Mesenchymal stem cell (in vitro differentiated cells and primary cell): ENCODE results near the gene SUB1.

Experiments
- DNase-seq: peaks from one replicate; pipeline ENCODE4 v3.0.0-alpha.2; 2013
- H2AFZ ChIP-seq: one replicate; pipeline ENCODE4 v1.6.1; 2013; ENCODE audit warnings: low read depth, mild to moderate bottlenecking, control low read depth, inconsistent platforms, low read length, moderate library complexity
- H2AK5ac ChIP-seq: 2 replicates; pipeline ENCODE4 v1.6.1; 2013; ENCODE audit warnings: low read length, moderate library complexity, mild to moderate bottlenecking, inconsistent platforms; ENCODE audit not compliant: severe bottlenecking
- H2BK120ac ChIP-seq: one replicate; pipeline ENCODE4 v1.6.1; 2013; ENCODE audit warnings: low read depth, mild to moderate bottlenecking, inconsistent platforms, low read length, moderate library complexity
- H2BK12ac ChIP-seq, 2 experiments: one replicate each; pipeline ENCODE4 v1.6.1; 2013; ENCODE audit warnings: inconsistent platforms in 2 of 2, low read length in 2 of 2, mild to moderate bottlenecking in 2 of 2, moderate library complexity in 2 of 2, control low read depth in 1 of 2
- H2BK15ac ChIP-seq: one replicate; pipeline ENCODE4 v1.6.1; 2013; ENCODE audit warnings: mild to moderate bottlenecking, low read depth, inconsistent platforms; ENCODE audit not compliant: poor library complexity, severe bottlenecking
- H2BK5ac ChIP-seq: 2 replicates; pipeline ENCODE4 v1.6.1; 2013; ENCODE audit warnings: low read depth, mild to moderate bottlenecking, low read length, control low read depth, inconsistent platforms; ENCODE audit not compliant: poor library complexity, severe bottlenecking
- H3K14ac ChIP-seq, 2 experiments: one replicate each; pipeline ENCODE4 v1.6.1; 2013; ENCODE audit warnings: inconsistent platforms in 2 of 2, low read length in 2 of 2, control low read depth in 1 of 2, mild to moderate bottlenecking in 1 of 2, moderate library complexity in 1 of 2
- H3K18ac ChIP-seq, 2 experiments: one replicate each; pipeline ENCODE4 v1.6.1; 2013; ENCODE audit warnings: inconsistent platforms in 2 of 2, low read length in 2 of 2, control low read depth in 1 of 2, low read depth in 1 of 2, mild to moderate bottlenecking in 1 of 2
- H3K23ac ChIP-seq, 2 experiments: one replicate each; pipeline ENCODE4 v1.6.1; 2013; ENCODE audit warnings: inconsistent platforms in 2 of 2, low read length in 2 of 2, mild to moderate bottlenecking in 2 of 2, moderate library complexity in 2 of 2, control low read depth in 1 of 2
- H3K27ac ChIP-seq: 2 replicates; pipeline ENCODE4 v1.5.1; 2013; ENCODE audit warnings: mild to moderate bottlenecking, moderate library complexity, low read length, control low read depth, inconsistent platforms; ENCODE audit not compliant: poor library complexity, severe bottlenecking
- H3K27me3 ChIP-seq, 2 experiments: 2 replicates each; pipeline versions ENCODE4 v1.6.1 to v1.7.0; 2013; ENCODE audit warnings: low read length in 2 of 2, mild to moderate bottlenecking in 2 of 2, moderate library complexity in 2 of 2, control low read depth in 1 of 2, inconsistent platforms in 1 of 2; ENCODE audit not compliant: control insufficient read depth in 1 of 2, insufficient read depth in 1 of 2
- H3K36me3 ChIP-seq, 2 experiments: 2 replicates each; pipeline versions ENCODE4 v1.6.1 to v1.7.0; 2013; ENCODE audit warnings: low read length in 2 of 2, control low read depth in 1 of 2, inconsistent platforms in 1 of 2, low read depth in 1 of 2, mild to moderate bottlenecking in 1 of 2; ENCODE audit not compliant: insufficient read depth in 2 of 2, control insufficient read depth in 1 of 2
- H3K4ac ChIP-seq, 2 experiments: one replicate each; pipeline ENCODE4 v1.6.1; 2013; ENCODE audit warnings: inconsistent platforms in 2 of 2, low read length in 2 of 2, mild to moderate bottlenecking in 2 of 2, moderate library complexity in 2 of 2, control low read depth in 1 of 2, low read depth in 1 of 2
- H3K4me1 ChIP-seq: 2 replicates; pipeline ENCODE4 v1.6.1; 2013; ENCODE audit warnings: low read depth, low read length, control low read depth; ENCODE audit not compliant: control insufficient read depth, insufficient read depth
- H3K4me2 ChIP-seq: 2 replicates; pipeline ENCODE4 v1.6.1; 2013; ENCODE audit warnings: low read length, mild to moderate bottlenecking, inconsistent platforms; ENCODE audit not compliant: poor library complexity, severe bottlenecking
- H3K4me3 ChIP-seq, 2 experiments: 2 replicates each; pipeline versions ENCODE4 v1.5.1 to v1.7.0; 2013; ENCODE audit warnings: low read length in 2 of 2, mild to moderate bottlenecking in 2 of 2, control low read depth in 1 of 2, low read depth in 1 of 2; ENCODE audit not compliant: insufficient read depth in 1 of 2
- H3K79me1 ChIP-seq: replicated peaks from 2 replicates; pipeline ENCODE4 v1.6.1; 2013; ENCODE audit warnings: mild to moderate bottlenecking, control low read depth, low read length, inconsistent platforms; ENCODE audit not compliant: poor library complexity, severe bottlenecking
- H3K9ac ChIP-seq: 2 replicates; pipeline ENCODE4 v1.7.0; 2013; ENCODE audit warnings: mild to moderate bottlenecking, low read length, moderate library complexity
- H3K9me3 ChIP-seq: 2 replicates; pipeline ENCODE4 v1.7.0; 2013; ENCODE audit warnings: mild to moderate bottlenecking, low read length; ENCODE audit not compliant: control insufficient read depth
- H4K8ac ChIP-seq: one replicate; pipeline ENCODE4 v1.6.1; 2013; ENCODE audit warnings: inconsistent platforms, mild to moderate bottlenecking, low read length, moderate library complexity
- H4K91ac ChIP-seq: one replicate; pipeline ENCODE4 v1.6.1; 2013; ENCODE audit warnings: mild to moderate bottlenecking, low read length, inconsistent platforms
- WGBS: methylation state at CpG from one replicate; pipeline ENCODE4 v1.1.7; 2013; ENCODE audit warnings: mixed read lengths; 5-methylcytosine and 5-hydroxymethylcytosine counted together

The SUB1 gene

GRCh38 chr5:32605766-32606152 lies 20.4 kb downstream of the SUB1 start:
- Histone ChIP-seq H3K4ac (no peak overlapping the region), H3K9ac (no peak overlapping the region)
- WGBS = 94% methylated on average over 2 of the region's 2 CpGs

GRCh38 chr5:32612134-32612888 lies 27.0 kb downstream of the SUB1 start:
- 77% methylated on average over 10 of the region's 10 CpGs for whole genome bisulfite sequencing
- H3K36me3 ChIP-seq = peaks cover under 1 to 23% of the 10 kb centered on the region in 2 experiments
- no peak overlapping the region for H4K91ac ChIP-seq
- H2AFZ ChIP-seq = no peak overlapping the region
- H3K9ac ChIP-seq = peak overlapping the region; percentile 5
- H3K9me3 ChIP-seq = no peaks in the 10 kb centered on the region
- no peak overlapping the region for H3K4me2 ChIP-seq
- H3K18ac ChIP-seq = no peak overlapping the region
- no peaks in the 10 kb centered on the region for H3K27me3 ChIP-seq
- H2BK12ac ChIP-seq = no peak overlapping the region
- no peak overlapping the region for H4K8ac ChIP-seq
- no peak overlapping the region for H3K4me3 ChIP-seq
- H3K4ac ChIP-seq = no peak overlapping the region
- no peak overlapping the region for H2BK15ac ChIP-seq
- peak; percentile 16 for DNase-seq
- peaks cover 2% of the 10 kb centered on the region for H3K4me1 ChIP-seq
- no peak overlapping the region for H2BK120ac ChIP-seq
- H3K79me1 ChIP-seq = no peaks in the 10 kb centered on the region
- no peak overlapping the region for H3K27ac ChIP-seq
- H3K23ac ChIP-seq = no peak overlapping the region
- H2AK5ac ChIP-seq = no peak overlapping the region
- no peak overlapping the region for H2BK5ac ChIP-seq
- H3K14ac ChIP-seq = no peak overlapping the region

More at GRCh38 chr5:32605766-32606152, 20.4 kb downstream of the SUB1 start:
- DNase-seq = no peak
- H3K27ac ChIP-seq = no peak overlapping the region
- H3K4me2 ChIP-seq = no peak overlapping the region
- H2BK120ac ChIP-seq = no peak overlapping the region
- H3K18ac ChIP-seq = no peak overlapping the region
- H3K14ac ChIP-seq = no peak overlapping the region
- no peak overlapping the region for H2BK15ac ChIP-seq
- no peak overlapping the region for H3K4me3 ChIP-seq
- no peak overlapping the region for H2AFZ ChIP-seq
- H2AK5ac ChIP-seq = no peak overlapping the region
- H3K79me1 ChIP-seq = peaks cover 7% of the 10 kb centered on the region
- H3K9me3 ChIP-seq = no peaks in the 10 kb centered on the region
- H3K23ac ChIP-seq = no peak overlapping the region
- H4K91ac ChIP-seq = no peak overlapping the region
- no peaks in the 10 kb centered on the region for H3K4me1 ChIP-seq
- H2BK5ac ChIP-seq = no peak overlapping the region
- peaks cover 9 to 78% of the 10 kb centered on the region in 2 experiments for H3K36me3 ChIP-seq
- H2BK12ac ChIP-seq = no peak overlapping the region
- H4K8ac ChIP-seq = no peak overlapping the region
- no peaks in the 10 kb centered on the region for H3K27me3 ChIP-seq

GRCh38 chr5:32613050-32613672 lies 27.8 kb downstream of the SUB1 start:
- Histone ChIP-seq H3K79me1 (no peaks in the 10 kb centered on the region), H2AFZ (no peak overlapping the region), H2BK12ac (no peak overlapping the region), H3K4me3 (no peak overlapping the region), H3K9ac (peak overlapping the region; percentile 5), H2AK5ac (no peak overlapping the region), H3K27ac (no peak overlapping the region), H3K4me1 (peaks cover 2% of the 10 kb centered on the region), H3K36me3 (peaks cover 0 to 14% of the 10 kb centered on the region in 2 experiments), H2BK5ac (no peak overlapping the region), H4K91ac (no peak overlapping the region), H3K9me3 (no peaks in the 10 kb centered on the region), H3K4ac (no peak overlapping the region), H2BK15ac (no peak overlapping the region), H3K4me2 (no peak overlapping the region), H3K18ac (no peak overlapping the region), H2BK120ac (no peak overlapping the region), H3K23ac (no peak overlapping the region), H4K8ac (no peak overlapping the region), H3K14ac (no peak overlapping the region), H3K27me3 (no peaks in the 10 kb centered on the region)
- DNase-seq = peak; percentile 78
- WGBS = 3% methylated on average over 7 of the region's 10 CpGs

GRCh38 chr5:32615236-32615635 lies 29.9 kb downstream of the SUB1 start:
- Histone ChIP-seq H3K9ac (no peak overlapping the region), H3K4ac (no peak overlapping the region), H3K27me3 (no peaks in the 10 kb centered on the region), H2BK120ac (no peak overlapping the region), H3K79me1 (no peaks in the 10 kb centered on the region), H3K14ac (no peak overlapping the region), H3K9me3 (no peaks in the 10 kb centered on the region), H2AFZ (no peak overlapping the region), H2BK15ac (no peak overlapping the region), H3K36me3 (peaks cover 0 to 7% of the 10 kb centered on the region in 2 experiments), H2BK12ac (no peak overlapping the region), H3K4me2 (no peak overlapping the region), H3K23ac (no peak overlapping the region), H3K18ac (no peak overlapping the region), H2AK5ac (no peak overlapping the region), H4K91ac (no peak overlapping the region), H3K27ac (no peak overlapping the region), H3K4me3 (no peak overlapping the region), H4K8ac (no peak overlapping the region), H3K4me1 (peaks cover 2% of the 10 kb centered on the region), H2BK5ac (no peak overlapping the region)
- DNase-seq = no peak
- 98% methylated on average over 3 of the region's 3 CpGs for WGBS
